Measurements from ENCODE around the gene TCF7L2. TPM values are rescaled to one million over a fixed set of nuclear protein-coding genes. Genes with fewer than 3 reads are reported as not detected.

TCF7L2 gene
- polyA plus RNA-seq, 3 donors: 2.1 to 23.5 (median 6.1) TPM

- no peak for DNase-seq
Observed at GRCh38 chr10:112904000-112904399, 46.0 kb upstream of the TCF7L2 start.

GRCh38 chr10:112906945-112907344, 43.1 kb upstream of the TCF7L2 start:
- Histone ChIP-seq H3K9ac (ENCODE audit: insufficient read depth, low read length, poor library complexity, severe bottlenecking) (no peak overlapping the region), H3K4me3 (replicated peaks in 1 of 3; ENCODE audit: low read depth in 2 of 3, low read length in 3 of 3) (no peak overlapping the region), H3K9me3 (replicated peaks in 1 of 2; ENCODE audit: control insufficient read depth in 1 of 2, insufficient read depth in 1 of 2, low read length in 2 of 2) (no peaks in the 10 kb centered on the region), H2AFZ (ENCODE audit: insufficient read depth, low read depth, low read length, poor library complexity, severe bottlenecking) (no peak overlapping the region), H3K4me1 (ENCODE audit: control insufficient read depth in 1 of 2, insufficient read depth in 2 of 2, low read length in 2 of 2) (no peaks in the 10 kb centered on the region), H3K27me3 (ENCODE audit: control insufficient read depth in 2 of 2, insufficient read depth in 2 of 2, low read length in 2 of 2) (no peaks in the 10 kb centered on the region), H3K4me2 (replicated peaks; ENCODE audit: extremely low read depth, low read length, poor library complexity, severe bottlenecking) (no peak overlapping the region), H3K36me3 (replicated peaks in 1 of 2; ENCODE audit: control insufficient read depth in 1 of 2, insufficient read depth in 2 of 2, low read length in 2 of 2) (no peaks in the 10 kb centered on the region), H4K20me1 (ENCODE audit: insufficient read depth, low read length) (no peaks in the 10 kb centered on the region), H3K79me2 (ENCODE audit: insufficient read depth, low read length) (no peaks in the 10 kb centered on the region), H3K27ac (ENCODE audit: low read depth in 1 of 2, low read length in 2 of 2) (no peak overlapping the region)
- WGBS (ENCODE audit: insufficient coverage): 97% methylated on average over 7 of the region's 8 CpGs
- intact Hi-C loops (cut with micrococcal nuclease): no loop called here
- Mint-ChIP-seq H3K27ac (no peak overlapping the region), H3K27me3 (ENCODE audit: low read depth in 3 of 3) (peaks cover 0 to 11% (median 8%) of the 10 kb centered on the region in 3 donors), H3K36me3 (no peaks in the 10 kb centered on the region), H3K4me1 (peaks cover 12% of the 10 kb centered on the region), H3K4me3 (no peak overlapping the region), H3K9me3 (peaks cover 0 to 3% (median 2%) of the 10 kb centered on the region in 7 donors)
- no peak for DNase-seq
- TF ChIP-seq CTCF (IDR thresholded peaks at IDR 0.05): no peak

More at GRCh38 chr10:112904000-112904399, 46.0 kb upstream of the TCF7L2 start:
- no peak overlapping the region for H3K27ac ChIP-seq (ENCODE audit: low read depth in 1 of 2, low read length in 2 of 2)
- peaks cover 0 to 7% (median 5%) of the 10 kb centered on the region in 3 donors for H3K27me3 Mint-ChIP-seq (ENCODE audit: low read depth in 3 of 3)
- H3K4me3 Mint-ChIP-seq: no peak overlapping the region
- H3K36me3 Mint-ChIP-seq: no peaks in the 10 kb centered on the region
- no peak for TF ChIP-seq CTCF (IDR thresholded peaks at IDR 0.05)
- H3K4me3 ChIP-seq (replicated peaks in 1 of 3; ENCODE audit: low read depth in 2 of 3, low read length in 3 of 3): no peak overlapping the region
- H3K27ac Mint-ChIP-seq: no peak overlapping the region
- H3K4me2 ChIP-seq (replicated peaks; ENCODE audit: extremely low read depth, low read length, poor library complexity, severe bottlenecking): no peak overlapping the region
- H3K9me3 Mint-ChIP-seq: peaks cover 0 to 3% (median 2%) of the 10 kb centered on the region in 7 donors
- no peak overlapping the region for H3K9ac ChIP-seq (ENCODE audit: insufficient read depth, low read length, poor library complexity, severe bottlenecking)
- H3K4me1 Mint-ChIP-seq: peaks cover 12% of the 10 kb centered on the region
- H3K27me3 ChIP-seq (ENCODE audit: control insufficient read depth in 2 of 2, insufficient read depth in 2 of 2, low read length in 2 of 2): no peaks in the 10 kb centered on the region
- H3K79me2 ChIP-seq (ENCODE audit: insufficient read depth, low read length): no peaks in the 10 kb centered on the region
- H3K9me3 ChIP-seq (replicated peaks in 1 of 2; ENCODE audit: control insufficient read depth in 1 of 2, insufficient read depth in 1 of 2, low read length in 2 of 2): no peaks in the 10 kb centered on the region
- no peaks in the 10 kb centered on the region for H4K20me1 ChIP-seq (ENCODE audit: insufficient read depth, low read length)
- H2AFZ ChIP-seq (ENCODE audit: insufficient read depth, low read depth, low read length, poor library complexity, severe bottlenecking): no peak overlapping the region
- intact Hi-C loops (cut with micrococcal nuclease): no loop called here
- peaks cover 3 to 4% of the 10 kb centered on the region in 2 donors for H3K4me1 ChIP-seq (ENCODE audit: control insufficient read depth in 1 of 2, insufficient read depth in 2 of 2, low read length in 2 of 2)
- 17% methylated on average over 1 of the region's 2 CpGs for WGBS (ENCODE audit: insufficient coverage)
- no peaks in the 10 kb centered on the region for H3K36me3 ChIP-seq (replicated peaks in 1 of 2; ENCODE audit: control insufficient read depth in 1 of 2, insufficient read depth in 2 of 2, low read length in 2 of 2)
